Endothelial cell of umbilical vein (primary cell): ENCODE results near the gene KCTD21. TPM values are rescaled to one million over a fixed set of nuclear protein-coding genes. Genes with fewer than 3 reads are reported as not detected.
"Not testable (repeated sequence)": the region's sequence is repeated elsewhere in the genome, so short reads cannot be mapped to it uniquely, and the experiment has no call there.

ENCODE experiments used
- BruUV-seq: library from RNA; stranded (reverse); fragments of 400-500 nt; replicated peaks from 2 replicates; lab custom pipeline; 2021; lab: Mats Ljungman, UMichigan
- CTCF ChIA-PET: fragments of 300-600, 350-600 bp; sonication (Branson Sonifier 250); formaldehyde crosslinking; loops from one replicate; lab custom pipeline; 2021; ENCODE audit warnings: antibody characterized with exemption, inconsistent platforms; lab: Charles Lee
- POLR2A ChIA-PET: fragments of 300-600, 350-600 bp; sonication (Branson Sonifier 250); formaldehyde crosslinking; loops from one replicate; lab custom pipeline; 2021; ENCODE audit warnings: antibody characterized with exemption, inconsistent platforms; lab: Charles Lee
- DNase-seq: peaks from one replicate; pipeline ENCODE4 v3.0.0-alpha.2; 2011; ENCODE audit warnings: low read depth, low spot score
- FAIRE-seq: peaks from 2 replicates; lab custom pipeline; 2011; peaks lifted over from hg19 to GRCh38; lab: Jason Lieb, UNC
- H2AFZ ChIP-seq: 2 replicates; pipeline ENCODE4 v1.6.0; 2012; ENCODE audit warnings: low read depth, low read length, control low read depth, inconsistent platforms
- H3K27ac ChIP-seq: 2 replicates; pipeline ENCODE4 v1.5.1; 2011; ENCODE audit warnings: low read depth, mild to moderate bottlenecking, control low read depth, low read length, moderate library complexity; ENCODE audit not compliant: insufficient read depth
- H3K27me3 ChIP-seq, 2 experiments: 2 replicates each; pipeline versions ENCODE4 v1.6.0 to v1.6.1; 2011; ENCODE audit warnings: low read length in 2 of 2, mixed read lengths in 1 of 2; ENCODE audit not compliant: control insufficient read depth in 2 of 2, insufficient read depth in 2 of 2
- H3K36me3 ChIP-seq, 2 experiments: 2 replicates in 1 of 2; 3 replicates in 1 of 2; pipeline ENCODE4 v1.5.1; 2011; ENCODE audit warnings: low read length in 2 of 2, mild to moderate bottlenecking in 1 of 2, moderate library complexity in 1 of 2; ENCODE audit not compliant: control insufficient read depth in 2 of 2, insufficient read depth in 2 of 2; ENCODE audit errors: extremely low read depth in 1 of 2
- H3K4me1 ChIP-seq: 3 replicates; pipeline ENCODE4 v1.5.1; 2011; ENCODE audit warnings: mild to moderate bottlenecking, low read length; ENCODE audit not compliant: control insufficient read depth, insufficient read depth; ENCODE audit errors: extremely low read depth
- H3K4me2 ChIP-seq: 2 replicates; pipeline ENCODE4 v1.6.1; 2011; ENCODE audit warnings: low read length, control low read depth, mixed read lengths; ENCODE audit not compliant: insufficient read depth
- H3K4me3 ChIP-seq, 3 experiments: fragments of 200-600 bp in 1 of 3; sonication (generic), shearing (Covaris generic) in 1 of 3; replicated peaks in 1 of 3; 2 replicates each; pipeline ENCODE4 v1.5.1; 2011 to 2016; ENCODE audit warnings: control low read depth in 3 of 3, low read length in 3 of 3, mild to moderate bottlenecking in 2 of 3, inconsistent platforms in 1 of 3, low read depth in 1 of 3, moderate library complexity in 1 of 3; ENCODE audit not compliant: insufficient read depth in 1 of 3
- H3K79me2 ChIP-seq: 2 replicates; pipeline ENCODE4 v1.6.0; 2012; ENCODE audit warnings: low read length, inconsistent platforms; ENCODE audit not compliant: control insufficient read depth, insufficient read depth
- H3K9ac ChIP-seq: replicated peaks from 2 replicates; pipeline ENCODE3; 2011; ENCODE audit warnings: low read length, control low read depth; ENCODE audit not compliant: insufficient read depth; ENCODE audit errors: extremely low read depth
- H3K9me1 ChIP-seq: replicated peaks from 3 replicates; pipeline ENCODE4 v1.6.0; 2011; ENCODE audit warnings: mild to moderate bottlenecking, low read length; ENCODE audit not compliant: control insufficient read depth, insufficient read depth; ENCODE audit errors: extremely low read depth
- H3K9me3 ChIP-seq: replicated peaks from 2 replicates; pipeline ENCODE4 v1.5.1; 2012; ENCODE audit warnings: low read length, inconsistent platforms; ENCODE audit not compliant: control insufficient read depth, insufficient read depth
- H4K20me1 ChIP-seq: replicated peaks from 2 replicates; pipeline ENCODE3; 2011; ENCODE audit warnings: mild to moderate bottlenecking, low read length; ENCODE audit not compliant: control insufficient read depth, insufficient read depth; ENCODE audit errors: extremely low read depth
- EZH2 ChIP-seq: IDR thresholded peaks from 2 replicates; pipeline ENCODE4 v1.6.1; 2012; ENCODE audit warnings: borderline replicate concordance, low read depth, mild to moderate bottlenecking, moderate library complexity, low read length, inconsistent platforms; ENCODE audit not compliant: severe bottlenecking
- MYC ChIP-seq: IDR thresholded peaks from one replicate; pipeline ENCODE4 v1.6.1; 2011; ENCODE audit warnings: mild to moderate bottlenecking, low read depth, low read length
- POLR2AphosphoS5 ChIP-seq: IDR thresholded peaks from 2 replicates; pipeline ENCODE4 v1.6.1; 2012; ENCODE audit warnings: low read depth, mild to moderate bottlenecking, control low read depth, low read length, moderate library complexity; ENCODE audit not compliant: insufficient read depth
- dilution Hi-C: fragments of 300-500 bp; cut with MboI; formaldehyde crosslinking; loops from one replicate; pipeline ENCODE4 v1.15.0; 2019; ENCODE audit warnings: low sequenced_read_pairs; ENCODE audit not compliant: extremely low pct_ligation_motif_present
- intact Hi-C: fragments of 100-400 bp; cut with micrococcal nuclease; formaldehyde crosslinking; loops from one replicate; pipeline ENCODE4 v1.10.0; 2022
- polyA plus RNA-seq, 4 experiments: library from polyadenylated mRNA; depleted of rRNA in 3 of 4; stranded (reverse) in 3 of 4; unstranded in 1 of 4; fragments of >200 nt; gene quantifications; 2 replicates each; pipeline versions ENCODE4 v1.2.1 to v1.2.3, GENCODE V29; 2011 to 2012; ENCODE audit warnings: missing spikeins in 1 of 4
- total RNA-seq: library from RNA; stranded (reverse); gene quantifications from 2 replicates; pipeline ENCODE4 v1.2.3, GENCODE V29; 2021

The KCTD21 gene
- total and polyA plus RNA-seq, 2 donors (not counting 3 experiments of a cell fraction or from before 2014, with no cell fraction given): 8.5 to 11.9 TPM

GRCh38 chr11:78176605-78177141, 11.8 kb downstream of the KCTD21 start:
- POLR2A ChIA-PET: no interaction called here
- FAIRE-seq: no peak

DNA sequence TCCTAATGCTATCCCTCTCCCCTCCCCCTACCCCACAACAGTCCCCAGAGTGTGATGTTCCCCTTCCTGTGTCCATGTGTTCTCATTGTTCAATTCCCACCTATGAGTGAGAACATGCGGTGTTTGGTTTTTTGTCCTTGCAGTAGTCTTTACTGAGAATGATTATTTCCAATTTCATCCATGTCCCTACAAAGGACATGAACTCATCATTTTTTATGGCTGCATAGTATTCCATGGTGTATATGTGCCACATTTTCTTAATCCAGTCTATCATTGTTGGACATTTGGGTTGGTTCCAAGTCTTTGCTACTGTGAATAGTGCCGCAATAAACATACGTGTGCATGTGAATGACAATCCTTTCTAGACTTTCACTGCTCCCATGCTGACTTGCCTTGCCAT, 12.6 kb downstream of the KCTD21 start:
- H3K9me1 ChIP-seq, DNase-seq, H2AFZ ChIP-seq, dilution Hi-C loops, H3K4me3 ChIP-seq, H3K27ac ChIP-seq, intact Hi-C loops, H3K79me2 ChIP-seq, H3K9me3 ChIP-seq, CTCF ChIA-PET, H3K36me3 ChIP-seq, H3K4me1 ChIP-seq, H4K20me1 ChIP-seq, BruUV-seq, FAIRE-seq, H3K4me2 ChIP-seq, H3K27me3 ChIP-seq, H3K9ac ChIP-seq: not testable (repeated sequence)
- POLR2A ChIA-PET: interaction anchor here (0.7 kb wide), 1 partner anchor 157 kb away, joined by 6 read pairs; no protein-coding TSS in a partner anchor

More at GRCh38 chr11:78176605-78177141, 11.8 kb downstream of the KCTD21 start:
- no peaks in the 10 kb centered on the region for H3K9me1 ChIP-seq
- no peak overlapping the region for H3K4me3 ChIP-seq
- no peak overlapping the region for H3K27ac ChIP-seq
- H3K79me2 ChIP-seq: no peaks in the 10 kb centered on the region
- no peak for DNase-seq
- dilution Hi-C loops (no loop called here), intact Hi-C loops (no loop called here)
- no peak overlapping the region for H3K9ac ChIP-seq
- H3K4me2 ChIP-seq: no peak overlapping the region
- CTCF ChIA-PET: interaction anchor here (1.4 kb wide), 1 partner anchor 388 kb away, joined by 3 read pairs; no protein-coding TSS in a partner anchor
- H2AFZ ChIP-seq: no peak overlapping the region
- peaks cover 0 to 10% of the 10 kb centered on the region in 2 experiments for H3K36me3 ChIP-seq
- H3K27me3 ChIP-seq: no peaks in the 10 kb centered on the region
- H3K4me1 ChIP-seq: no peaks in the 10 kb centered on the region
- no TSS peak for BruUV-seq
- H4K20me1 ChIP-seq: no peaks in the 10 kb centered on the region
- TF ChIP-seq EZH2 (no peak), POLR2AphosphoS5 (no peak), MYC (no peak)
- H3K9me3 ChIP-seq: no peaks in the 10 kb centered on the region
